Fibroblast of lung (primary cell): ENCODE data around the gene TMEM215.

Experiments used
- EZH2 ChIP-seq: IDR thresholded peaks from 2 replicates; pipeline ENCODE4 v1.5.1; 2012; ENCODE audit warnings: low read length, control low read depth, mild to moderate bottlenecking; ENCODE audit errors: missing control alignments
- TF ChIP-seq, protein P1 (sequence below), 2 donors: IDR thresholded peaks in 1 of 2; conservative IDR thresholded peaks in 1 of 2; 1 replicate in 1 of 2; 2 replicates in 1 of 2; pipeline ENCODE4 v1.5.1; 2011 to 2012; ENCODE audit warnings: low read length in 2 of 2, control low read depth in 1 of 2, inconsistent platforms in 1 of 2, low read depth in 1 of 2, mild to moderate bottlenecking in 1 of 2

- TF ChIP-seq, protein P1, sequence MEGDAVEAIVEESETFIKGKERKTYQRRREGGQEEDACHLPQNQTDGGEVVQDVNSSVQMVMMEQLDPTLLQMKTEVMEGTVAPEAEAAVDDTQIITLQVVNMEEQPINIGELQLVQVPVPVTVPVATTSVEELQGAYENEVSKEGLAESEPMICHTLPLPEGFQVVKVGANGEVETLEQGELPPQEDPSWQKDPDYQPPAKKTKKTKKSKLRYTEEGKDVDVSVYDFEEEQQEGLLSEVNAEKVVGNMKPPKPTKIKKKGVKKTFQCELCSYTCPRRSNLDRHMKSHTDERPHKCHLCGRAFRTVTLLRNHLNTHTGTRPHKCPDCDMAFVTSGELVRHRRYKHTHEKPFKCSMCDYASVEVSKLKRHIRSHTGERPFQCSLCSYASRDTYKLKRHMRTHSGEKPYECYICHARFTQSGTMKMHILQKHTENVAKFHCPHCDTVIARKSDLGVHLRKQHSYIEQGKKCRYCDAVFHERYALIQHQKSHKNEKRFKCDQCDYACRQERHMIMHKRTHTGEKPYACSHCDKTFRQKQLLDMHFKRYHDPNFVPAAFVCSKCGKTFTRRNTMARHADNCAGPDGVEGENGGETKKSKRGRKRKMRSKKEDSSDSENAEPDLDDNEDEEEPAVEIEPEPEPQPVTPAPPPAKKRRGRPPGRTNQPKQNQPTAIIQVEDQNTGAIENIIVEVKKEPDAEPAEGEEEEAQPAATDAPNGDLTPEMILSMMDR (conservative IDR thresholded peaks at IDR 0.05 in 1 of 2, IDR thresholded peaks at IDR 0.05 in 1 of 2; ENCODE audit: low read depth in 1 of 2, low read length in 2 of 2) = no peak
- no peak for TF ChIP-seq EZH2
Observed at GRCh38 chr9:32811246-32811645, 27.9 kb downstream of the TMEM215 start.
